Measurements from ENCODE around the gene GNAT1.

GNAT1 gene

DNA sequence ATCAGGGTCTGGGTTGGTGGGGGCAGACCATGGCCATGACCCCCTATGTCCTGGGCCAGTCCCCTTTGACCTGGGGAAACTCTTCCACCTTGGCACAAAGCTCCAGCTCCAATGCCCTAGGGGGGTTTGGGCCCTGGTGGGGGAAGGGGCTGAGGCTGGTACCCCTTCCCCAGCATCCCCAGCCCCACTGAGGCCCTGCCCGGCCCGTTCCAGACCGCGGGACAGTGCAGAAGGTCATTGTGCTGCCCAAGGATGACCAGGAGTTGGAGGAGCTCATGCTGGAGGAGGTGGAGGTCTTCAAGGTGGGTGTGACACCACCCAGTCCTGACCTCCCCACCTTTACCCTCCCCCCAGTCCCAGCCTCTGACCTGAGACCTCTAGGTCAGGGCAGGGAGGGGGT lies 6.2 kb upstream of the GNAT1 start:
- TF ChIP-seq, protein P1, sequence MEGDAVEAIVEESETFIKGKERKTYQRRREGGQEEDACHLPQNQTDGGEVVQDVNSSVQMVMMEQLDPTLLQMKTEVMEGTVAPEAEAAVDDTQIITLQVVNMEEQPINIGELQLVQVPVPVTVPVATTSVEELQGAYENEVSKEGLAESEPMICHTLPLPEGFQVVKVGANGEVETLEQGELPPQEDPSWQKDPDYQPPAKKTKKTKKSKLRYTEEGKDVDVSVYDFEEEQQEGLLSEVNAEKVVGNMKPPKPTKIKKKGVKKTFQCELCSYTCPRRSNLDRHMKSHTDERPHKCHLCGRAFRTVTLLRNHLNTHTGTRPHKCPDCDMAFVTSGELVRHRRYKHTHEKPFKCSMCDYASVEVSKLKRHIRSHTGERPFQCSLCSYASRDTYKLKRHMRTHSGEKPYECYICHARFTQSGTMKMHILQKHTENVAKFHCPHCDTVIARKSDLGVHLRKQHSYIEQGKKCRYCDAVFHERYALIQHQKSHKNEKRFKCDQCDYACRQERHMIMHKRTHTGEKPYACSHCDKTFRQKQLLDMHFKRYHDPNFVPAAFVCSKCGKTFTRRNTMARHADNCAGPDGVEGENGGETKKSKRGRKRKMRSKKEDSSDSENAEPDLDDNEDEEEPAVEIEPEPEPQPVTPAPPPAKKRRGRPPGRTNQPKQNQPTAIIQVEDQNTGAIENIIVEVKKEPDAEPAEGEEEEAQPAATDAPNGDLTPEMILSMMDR (IDR thresholded peaks at IDR 0.05; ENCODE audit: low read depth, low read length, missing control alignments) = no peak
- no peak for DNase-seq (ENCODE audit: extremely low read depth, low read depth)
- H3K4me3 ChIP-seq (replicated peaks; ENCODE audit: low read depth, low read length) = no peak overlapping the region

DNA sequence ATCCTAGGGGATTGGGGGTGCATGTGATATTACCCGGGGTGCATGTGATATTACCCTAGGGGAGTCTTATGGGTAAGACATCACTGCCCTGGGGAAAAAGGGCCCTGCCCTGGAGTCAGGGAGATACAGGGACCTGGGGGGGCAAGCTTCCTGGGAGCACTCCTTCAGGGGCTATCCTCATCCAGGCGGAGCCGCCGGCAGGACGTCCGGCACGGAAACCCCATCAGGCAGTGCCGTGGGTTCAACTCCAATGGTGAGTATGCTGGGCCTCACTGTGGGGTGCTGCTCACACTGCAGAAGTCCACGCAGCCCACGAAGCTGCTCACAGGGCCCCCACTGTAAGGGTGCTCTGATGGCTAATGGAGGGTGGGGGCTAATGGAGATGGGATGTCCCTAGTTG lies 5.3 kb upstream of the GNAT1 start:
- no peak overlapping the region for H3K4me3 ChIP-seq (replicated peaks; ENCODE audit: low read depth, low read length)
- TF ChIP-seq, protein P1 (IDR thresholded peaks at IDR 0.05; ENCODE audit: low read depth, low read length, missing control alignments) = no peak
- no peak for DNase-seq (ENCODE audit: extremely low read depth, low read depth)

DNA sequence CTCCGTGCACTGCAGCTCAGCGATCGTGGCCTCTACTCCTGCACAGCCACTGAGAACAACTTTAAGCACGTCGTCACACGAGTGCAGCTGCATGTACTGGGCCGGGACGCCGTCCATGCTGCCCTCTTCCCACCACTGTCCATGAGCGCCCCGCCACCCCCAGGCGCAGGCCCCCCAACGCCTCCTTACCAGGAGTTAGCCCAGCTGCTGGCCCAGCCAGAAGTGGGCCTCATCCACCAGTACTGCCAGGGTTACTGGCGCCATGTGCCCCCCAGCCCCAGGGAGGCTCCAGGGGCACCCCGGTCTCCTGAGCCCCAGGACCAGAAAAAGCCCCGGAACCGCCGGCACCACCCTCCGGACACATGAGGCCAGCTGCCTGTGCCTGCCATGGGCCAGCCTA lies 3.7 kb upstream of the GNAT1 start:
- TF ChIP-seq, protein P1 (IDR thresholded peaks at IDR 0.05; ENCODE audit: low read depth, low read length, missing control alignments) = no peak

DNA sequence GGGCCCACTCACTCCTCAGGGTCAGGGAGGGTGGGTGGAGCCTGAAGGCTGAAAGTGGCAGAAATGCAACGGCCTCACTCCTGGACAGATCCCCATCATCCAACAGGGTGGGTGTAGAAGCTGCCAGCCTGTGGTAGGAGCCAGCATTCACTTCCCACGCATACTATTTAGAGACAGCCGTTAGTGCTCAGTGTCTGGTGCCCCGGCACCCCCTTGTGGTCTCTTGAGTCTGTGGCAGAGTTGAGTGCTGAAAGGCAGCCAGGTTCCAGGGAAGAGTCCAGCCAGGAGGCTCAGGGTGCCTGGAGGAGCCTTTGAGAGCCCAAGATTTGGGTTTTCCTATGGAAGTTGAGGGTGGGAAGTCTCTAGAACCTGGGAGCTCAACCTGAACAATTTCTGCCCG lies 2.1 kb upstream of the GNAT1 start:
- DNase-seq (ENCODE audit: extremely low read depth, low read depth) = no peak
- TF ChIP-seq, protein P1 (IDR thresholded peaks at IDR 0.05; ENCODE audit: low read depth, low read length, missing control alignments) = peak; percentile 85
- no peak overlapping the region for H3K4me3 ChIP-seq (replicated peaks; ENCODE audit: low read depth, low read length)

More for the DNA sequence above, 3.7 kb upstream of the GNAT1 start:
- no peak overlapping the region for H3K4me3 ChIP-seq (replicated peaks; ENCODE audit: low read depth, low read length)
- DNase-seq (ENCODE audit: extremely low read depth, low read depth) = no peak

DNA sequence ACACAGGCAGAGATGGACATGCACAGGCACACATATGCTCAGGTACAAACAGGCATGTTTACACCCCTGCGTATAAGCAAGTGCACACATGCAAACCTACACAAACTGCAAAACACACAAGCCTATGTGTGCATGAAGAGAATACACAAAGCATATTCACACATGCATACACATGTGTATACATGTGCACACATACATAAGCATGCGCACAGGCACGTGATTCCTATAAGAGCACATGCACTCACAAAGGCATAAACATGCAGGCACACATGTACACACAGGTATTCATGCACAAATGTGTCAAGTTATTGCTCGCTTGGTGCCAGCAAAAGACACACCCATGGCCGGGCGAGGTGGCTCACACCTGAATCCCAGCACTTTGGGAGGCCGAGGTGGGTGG lies 1.4 kb upstream of the GNAT1 start:
- no peak overlapping the region for H3K4me3 ChIP-seq (replicated peaks; ENCODE audit: low read depth, low read length)
- TF ChIP-seq, protein P1 (IDR thresholded peaks at IDR 0.05; ENCODE audit: low read depth, low read length, missing control alignments) = no peak
- no peak for DNase-seq (ENCODE audit: extremely low read depth, low read depth)

DNA sequence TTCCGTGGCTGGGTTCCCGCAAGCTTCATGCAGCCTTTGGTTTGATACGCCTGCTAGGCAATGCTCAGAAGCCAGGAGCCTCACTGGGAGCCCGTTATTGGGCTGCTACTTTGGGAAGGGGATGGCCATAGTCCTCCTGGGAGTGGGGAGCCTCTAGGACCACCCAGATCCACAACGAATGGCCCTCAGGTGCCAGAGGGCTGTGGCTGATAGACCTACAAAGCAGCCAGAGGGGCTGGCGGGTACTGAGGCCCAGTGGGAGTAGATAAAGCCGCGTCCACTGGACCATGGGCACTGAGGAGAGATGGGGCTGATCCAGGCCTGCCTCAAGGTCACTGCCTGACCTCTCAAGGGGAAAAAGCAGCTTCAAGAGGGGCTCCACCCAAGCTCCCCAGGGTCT lies 714 bp downstream of the GNAT1 start:
- no peak for DNase-seq (ENCODE audit: extremely low read depth, low read depth)
- TF ChIP-seq, protein P1 (IDR thresholded peaks at IDR 0.05; ENCODE audit: low read depth, low read length, missing control alignments) = no peak
- no peak overlapping the region for H3K4me3 ChIP-seq (replicated peaks; ENCODE audit: low read depth, low read length)

DNA sequence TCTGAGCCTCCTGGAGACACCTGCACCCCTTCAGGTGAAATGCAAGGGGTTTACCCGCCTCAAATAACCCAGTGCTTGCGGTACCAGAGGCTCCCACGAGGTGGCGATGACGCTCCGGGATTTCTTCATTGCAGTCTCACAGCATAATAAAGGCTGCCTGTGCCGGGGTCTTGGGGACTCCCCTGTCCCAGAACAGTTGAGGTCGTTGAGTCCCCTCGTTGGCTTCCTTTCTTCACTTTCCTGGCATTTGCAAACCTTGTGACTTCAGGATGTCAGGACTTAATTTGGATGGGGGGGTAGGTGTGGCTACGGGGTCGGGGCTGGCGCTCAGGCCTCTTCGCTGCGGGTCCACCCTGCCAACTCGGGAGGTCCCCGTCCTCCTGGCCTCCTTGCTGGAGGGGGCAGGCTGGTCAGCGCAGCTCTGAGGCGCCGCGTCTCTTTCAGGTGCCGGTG lies 1.3 kb downstream of the GNAT1 start:
- H3K4me3 ChIP-seq (replicated peaks; ENCODE audit: low read depth, low read length) = no peak overlapping the region
- TF ChIP-seq, protein P1 (IDR thresholded peaks at IDR 0.05; ENCODE audit: low read depth, low read length, missing control alignments) = peak; percentile 94
- DNase-seq (ENCODE audit: extremely low read depth, low read depth) = peak; percentile 33
